NCI-H2196 (cell line): Measurements from ENCODE around the gene TSPO2.

Experiments used
- DNase-seq: peaks from one replicate; lab custom pipeline; 2025; ENCODE audit not compliant: unreplicated experiment; lab: John Stamatoyannopoulos, UW

The TSPO2 gene

DNA sequence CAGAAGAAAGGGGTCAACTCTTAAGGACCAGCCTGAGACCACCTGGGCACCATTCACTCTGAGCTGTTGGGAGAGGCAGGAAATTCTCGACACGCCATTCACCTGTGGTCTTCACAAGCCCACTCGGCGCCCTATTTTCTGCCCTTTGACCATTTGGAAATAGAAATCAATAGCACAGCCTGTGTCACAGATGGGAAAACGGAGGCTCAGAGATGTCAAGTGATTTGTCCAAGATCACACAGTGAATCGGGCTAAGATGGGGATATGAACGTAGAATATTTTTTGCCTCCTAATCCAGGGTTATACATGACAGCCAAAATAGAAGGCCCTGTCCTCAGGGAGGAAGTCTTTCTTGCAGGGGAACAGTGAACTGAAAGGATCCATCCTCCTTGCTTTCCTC is 7.7 kb downstream of the TSPO2 start:
- no peak for DNase-seq

GRCh38 chr6:41050536-41050935 is 8.3 kb downstream of the TSPO2 start:
- DNase-seq, result no peak

DNA sequence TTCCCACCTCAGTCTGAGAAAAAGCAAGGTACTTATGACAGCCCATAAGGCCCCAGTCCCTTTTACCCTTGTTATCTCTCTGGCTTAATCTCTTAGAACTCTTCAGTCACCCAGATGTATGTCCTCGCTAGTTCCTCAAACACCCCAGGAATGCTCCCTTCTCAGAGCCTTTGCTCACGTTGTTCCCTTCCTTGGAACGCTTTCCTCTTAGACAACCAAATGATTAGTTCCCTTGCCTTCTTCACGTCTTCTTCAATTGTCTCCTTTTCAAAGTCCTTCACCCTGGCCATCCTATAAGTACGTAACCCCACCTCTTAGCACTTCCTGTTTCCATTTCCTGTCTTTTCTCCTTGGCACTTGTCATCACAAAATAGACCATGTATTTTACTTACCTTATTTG is 9.6 kb downstream of the TSPO2 start:
- no peak for DNase-seq

DNA sequence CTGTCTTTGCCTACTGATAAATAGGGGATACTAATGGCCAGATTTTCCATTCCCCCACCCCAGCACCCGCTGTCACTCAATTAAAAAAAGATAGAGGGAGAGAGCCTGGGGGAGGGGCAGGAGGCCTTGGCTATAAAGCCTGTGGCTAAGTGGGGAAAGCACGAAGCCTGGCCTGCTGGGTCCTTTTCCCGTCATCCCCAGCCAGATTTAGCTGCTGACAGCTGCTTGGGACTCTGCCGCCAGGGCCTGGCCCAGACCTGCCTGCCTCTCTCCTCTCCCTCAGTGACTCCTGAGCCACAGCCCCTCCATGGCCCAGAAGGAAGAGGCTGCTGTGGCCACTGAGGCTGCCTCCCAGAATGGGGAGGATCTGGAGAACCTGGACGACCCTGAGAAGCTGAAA is 10.8 kb downstream of the TSPO2 start, which contains the start of gene APOBEC2:
APOBEC2 (plus strand) TSS at position 162 of the 400 bp plus-strand sequence; CDS start at position 308, 146 bp downstream.
- DNase-seq, result no peak

- no peak for DNase-seq
Measured at GRCh38 chr6:41054511-41054910, 12.2 kb downstream of the TSPO2 start.

DNA sequence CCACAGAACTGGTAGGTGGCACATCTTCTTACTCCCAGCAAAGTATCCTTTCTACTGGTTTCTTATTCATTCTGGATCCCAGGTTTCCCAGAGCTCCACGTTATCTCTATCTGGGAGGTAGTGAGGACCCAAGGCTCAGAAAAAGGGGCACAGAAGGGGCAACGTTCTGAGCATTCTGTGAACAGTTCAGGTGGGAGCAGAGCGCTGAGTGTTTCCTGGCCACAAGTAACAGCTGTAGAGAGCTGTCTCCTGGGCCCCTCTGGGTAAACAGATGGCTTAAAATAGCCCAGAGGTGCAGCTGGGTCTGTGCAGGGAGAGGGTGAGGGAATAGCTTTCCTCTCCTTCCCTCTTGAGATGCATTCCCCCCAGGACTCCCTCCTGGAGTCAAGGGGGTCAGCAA is 12.9 kb downstream of the TSPO2 start:
- DNase-seq, result no peak

GRCh38 chr6:41056768-41057490 is 14.7 kb downstream of the TSPO2 start:
- DNase-seq, result no peak

DNA sequence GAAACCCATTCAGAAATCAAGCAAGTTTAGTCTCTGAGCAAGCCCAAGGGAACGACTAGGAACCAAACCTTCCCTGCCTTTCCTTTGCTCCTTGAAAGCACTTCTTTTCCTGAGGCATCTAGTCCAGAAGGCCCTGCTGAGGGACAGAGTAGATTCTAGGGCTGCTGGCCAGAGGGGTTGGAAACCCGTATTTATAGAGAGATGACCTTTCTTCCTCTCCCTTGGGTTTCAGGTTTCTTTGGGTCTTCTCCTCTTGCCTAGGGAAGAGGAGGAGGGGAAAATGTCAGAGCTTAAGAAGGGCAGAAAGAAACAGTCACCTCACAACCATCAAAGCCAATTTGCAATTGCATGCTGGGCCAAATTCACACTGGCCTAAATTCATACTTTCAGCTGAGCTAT is 16.5 kb downstream of the TSPO2 start:
- DNase-seq, result no peak

- DNase-seq, result no peak
Measured at GRCh38 chr6:41059556-41059955, 17.3 kb downstream of the TSPO2 start.

DNA sequence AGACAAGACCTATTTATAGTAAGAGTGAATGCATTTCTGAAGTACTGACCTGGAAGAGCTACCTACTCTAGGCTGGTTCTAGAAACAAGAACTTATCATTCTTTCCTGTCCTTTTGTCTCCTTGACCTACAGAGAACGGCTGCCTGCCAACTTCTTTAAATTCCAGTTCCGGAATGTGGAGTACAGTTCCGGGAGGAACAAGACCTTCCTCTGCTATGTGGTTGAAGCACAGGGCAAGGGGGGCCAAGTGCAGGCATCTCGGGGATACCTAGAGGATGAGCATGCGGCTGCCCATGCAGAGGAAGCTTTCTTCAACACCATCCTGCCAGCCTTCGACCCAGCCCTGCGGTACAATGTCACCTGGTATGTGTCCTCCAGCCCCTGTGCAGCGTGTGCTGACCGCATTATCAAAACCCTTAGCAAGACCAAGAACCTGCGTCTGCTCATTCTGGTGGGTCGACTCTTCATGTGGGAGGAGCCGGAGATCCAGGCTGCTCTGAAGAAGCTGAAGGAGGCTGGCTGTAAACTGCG is 19.0 kb downstream of the TSPO2 start:
- DNase-seq, result no peak

DNA sequence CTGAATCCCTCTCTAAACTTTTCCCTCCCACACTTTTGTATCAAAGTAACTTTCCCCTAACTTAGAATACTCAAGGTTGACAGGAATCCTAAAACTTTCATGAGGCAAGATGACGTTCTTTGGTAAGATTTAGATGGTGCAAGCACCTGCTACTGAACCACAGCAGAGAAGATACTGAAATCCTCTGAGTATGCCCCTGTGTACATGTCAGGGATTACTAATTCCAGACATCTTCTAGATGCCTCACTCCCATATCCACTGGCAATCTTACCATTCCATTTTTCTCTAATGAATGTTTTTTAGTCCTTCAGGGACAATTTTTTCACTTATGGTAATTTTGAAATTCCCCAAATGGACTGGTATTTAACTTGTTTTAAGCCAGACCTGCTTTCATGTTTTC is 19.8 kb downstream of the TSPO2 start:
- DNase-seq, result no peak

GRCh38 chr6:41063884-41064285 is 21.6 kb downstream of the TSPO2 start:
- no peak for DNase-seq

DNA sequence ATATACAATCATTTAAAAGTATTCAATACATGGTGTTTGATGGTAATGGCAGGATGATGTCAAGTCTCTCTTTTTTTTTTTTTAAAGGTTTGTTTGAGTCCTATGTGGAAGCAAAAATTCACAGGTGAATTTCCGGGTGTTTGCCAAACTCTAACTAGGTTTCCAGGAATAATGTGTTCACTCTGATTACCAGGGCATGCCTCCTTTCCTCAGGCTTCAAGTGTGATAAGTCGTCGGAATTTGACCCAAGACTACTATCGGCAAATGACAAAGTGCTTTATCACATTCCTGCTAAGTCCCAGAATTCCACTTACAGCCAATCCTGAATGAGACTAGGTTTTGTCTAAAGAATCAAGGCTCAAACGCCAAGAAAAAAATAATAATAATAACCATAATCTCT is 22.6 kb downstream of the TSPO2 start:
- DNase-seq, result no peak

GRCh38 chr6:41065550-41066026 is 23.3 kb downstream of the TSPO2 start:
- DNase-seq, result no peak

DNA sequence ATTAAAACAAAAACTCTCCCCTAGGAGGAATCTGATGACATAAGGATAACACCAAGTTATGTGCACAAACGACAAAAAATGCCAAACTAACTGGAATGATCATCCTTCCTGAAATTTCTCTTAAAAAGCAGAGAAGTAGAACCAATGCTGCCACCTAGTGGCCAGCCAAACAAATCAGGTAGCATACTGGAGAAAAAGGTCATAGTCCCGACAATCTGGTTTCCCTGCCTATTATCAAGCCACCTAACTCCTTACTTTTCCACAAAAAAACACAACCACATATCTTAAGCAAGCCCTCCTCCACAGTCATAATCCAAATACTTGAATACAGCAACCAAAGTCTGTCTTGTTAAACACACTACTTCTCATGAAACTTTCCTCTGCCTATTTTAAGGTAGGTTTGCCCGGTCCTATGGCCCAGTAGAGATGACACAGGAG is 24.6 kb downstream of the TSPO2 start:
- peak; percentile 79 for DNase-seq

DNA sequence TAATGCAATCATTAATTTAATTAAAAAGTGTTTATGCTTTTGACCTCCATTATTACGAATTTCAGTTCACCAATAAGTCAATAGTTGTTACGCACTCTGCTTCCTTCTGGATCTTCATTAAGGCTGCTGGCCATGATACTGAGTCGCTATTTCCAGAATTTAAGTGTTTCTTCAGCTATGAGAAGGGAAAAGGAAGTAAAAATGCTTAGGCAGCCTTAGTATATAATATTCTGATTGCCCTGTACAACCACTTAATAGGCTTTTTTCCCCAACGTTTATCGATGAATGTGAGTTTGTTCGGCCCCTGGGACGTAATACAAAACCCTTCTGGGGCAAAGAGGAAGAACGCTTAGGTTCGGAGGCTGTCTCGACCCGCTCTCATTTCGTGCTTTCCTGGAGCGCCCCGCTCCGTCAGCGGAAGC is 29.2 kb downstream of the TSPO2 start:
- DNase-seq, result no peak

DNA sequence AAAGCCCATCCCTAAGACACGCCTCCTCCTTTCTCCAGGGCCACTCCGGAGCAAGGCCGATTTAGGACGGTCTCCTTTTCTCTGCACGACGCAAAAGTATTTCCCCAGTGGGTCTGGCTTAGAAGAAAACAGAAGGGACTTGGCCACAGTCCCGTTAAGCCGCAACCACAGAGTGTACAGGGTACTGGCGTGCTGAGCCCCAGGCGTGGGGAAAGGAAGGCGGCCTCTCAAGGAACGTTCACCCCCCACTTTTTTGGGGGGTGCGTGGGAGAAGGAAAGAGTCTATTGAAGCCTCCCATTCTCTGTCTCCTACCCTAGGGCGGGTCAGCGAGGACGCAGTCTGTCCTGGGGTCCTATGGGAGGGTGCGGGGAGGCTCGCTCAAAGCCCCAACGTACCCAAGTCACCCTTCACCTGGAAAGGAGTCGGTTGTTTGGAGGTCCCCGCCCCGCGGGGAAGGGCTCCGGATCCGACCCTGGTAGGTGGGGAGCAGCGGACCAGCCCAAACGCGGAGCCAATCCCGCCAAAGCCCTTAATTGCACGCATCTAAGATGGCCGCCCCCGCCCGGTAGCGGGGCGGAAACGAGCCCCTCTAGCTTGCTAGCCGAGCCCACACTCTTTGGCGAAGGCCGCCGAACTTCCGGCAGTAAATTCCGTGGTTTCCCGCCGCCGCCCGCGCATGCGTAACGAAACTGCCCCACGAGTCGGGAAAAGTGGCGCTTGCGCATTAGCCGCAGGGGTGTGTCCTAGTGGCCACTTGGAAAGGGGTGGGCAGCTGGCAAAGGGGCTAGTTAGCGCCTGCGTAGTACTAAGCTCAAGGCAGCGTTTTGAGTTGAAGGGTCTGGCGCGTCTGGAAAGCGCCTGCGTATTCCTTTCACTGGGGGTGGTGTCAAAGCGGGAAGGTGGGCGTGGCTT is 29.9 kb downstream of the TSPO2 start, which contains the start of gene OARD1:
OARD1 (minus strand) TSS at position 434 of the 913 bp plus-strand sequence. CDS start 722 bp downstream, outside the sequence.
- DNase-seq, result peak; percentile 100

GRCh38 chr6:41072836-41073202 is 30.6 kb downstream of the TSPO2 start, which contains the start of gene NFYA:
Gene NFYA (plus strand): TSS chr6:41072974. CDS start chr6:41079090, 6,116 bp downstream.
- no peak for DNase-seq

GRCh38 chr6:41073203-41073967 is 31.1 kb downstream of the TSPO2 start:
- DNase-seq, result peak; percentile 83

DNA sequence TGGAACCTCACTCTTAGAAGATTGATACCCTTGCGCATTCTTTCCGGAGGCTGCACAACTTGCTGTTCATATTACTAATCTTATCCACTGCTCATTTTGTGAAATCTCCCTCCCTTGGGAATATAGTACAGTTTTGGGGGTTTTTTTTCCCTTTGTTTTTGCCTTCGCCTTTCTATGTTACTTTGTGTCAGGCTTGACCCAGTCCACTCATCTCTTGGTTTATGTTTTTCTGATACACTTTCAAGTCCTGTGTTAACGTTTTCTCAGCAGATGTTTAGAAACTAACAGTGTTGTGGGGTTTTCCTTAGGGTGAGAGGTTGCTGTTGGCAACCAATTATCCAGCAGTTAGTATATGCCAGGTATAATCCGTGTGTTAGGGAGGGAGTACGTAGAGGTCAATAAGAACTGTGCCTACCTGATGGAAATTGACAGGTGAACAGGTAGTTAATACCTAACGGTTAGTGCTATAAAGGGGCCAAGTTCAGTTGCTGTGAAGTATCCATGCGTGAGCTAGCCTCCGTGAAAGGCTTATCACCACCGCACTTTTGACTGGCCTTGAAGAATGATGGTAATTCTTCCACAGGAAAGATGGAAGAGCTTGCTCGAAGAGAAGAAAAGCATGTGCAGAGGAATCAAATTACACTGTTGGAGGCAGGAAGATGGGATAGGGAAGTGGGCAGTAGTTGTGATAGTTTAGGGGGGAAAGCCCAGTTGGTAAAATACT is 31.9 kb downstream of the TSPO2 start:
- no peak for DNase-seq
